Nephron progenitor cell (in vitro differentiated cells): ENCODE results near the gene MATCAP1.

ENCODE experiments used
- DNase-seq: peaks from one replicate; pipeline ENCODE4 v3.0.0; 2021
- H3K27ac Mint-ChIP-seq: 2 replicates; pipeline ENCODE4 v1.8.0; 2021; ENCODE audit warnings: mild to moderate bottlenecking, moderate library complexity, mixed read lengths
- H3K27me3 Mint-ChIP-seq: 2 replicates; pipeline ENCODE4 v1.8.0; 2021; ENCODE audit warnings: mild to moderate bottlenecking, low read depth, mixed read lengths; ENCODE audit not compliant: poor library complexity
- H3K36me3 Mint-ChIP-seq: 2 replicates; pipeline ENCODE4 v1.8.0; 2021; ENCODE audit warnings: low read depth, mixed read lengths
- H3K4me1 Mint-ChIP-seq: 2 replicates; pipeline ENCODE4 v1.8.0; 2021; ENCODE audit warnings: mixed read lengths
- H3K4me3 Mint-ChIP-seq: 2 replicates; pipeline ENCODE4 v1.8.0; 2021; ENCODE audit warnings: mild to moderate bottlenecking, moderate library complexity, mixed read lengths
- H3K9me3 Mint-ChIP-seq: 2 replicates; pipeline ENCODE4 v1.8.0; 2021; ENCODE audit warnings: mild to moderate bottlenecking, moderate library complexity, mixed read lengths
- CTCF ChIP-seq: fragments of 200-600 bp; sonication (generic); IDR thresholded peaks from 2 replicates; pipeline ENCODE4 v1.5.0; 2021; ENCODE audit warnings: antibody characterized with exemption

Gene MATCAP1

GRCh38 chr16:67183627-67184452, at the start of gene MATCAP1:
Gene MATCAP1 (minus strand): TSS chr16:67183963. CDS start chr16:67180610, 3,353 bp downstream.
- Mint-ChIP-seq H3K9me3 (peaks cover 3% of the 10 kb centered on the region), H3K4me3 (peak within 1 kb of the TSS; percentile 28), H3K27me3 (peaks cover 46% of the 10 kb centered on the region)

GRCh38 chr16:67230809-67231660, 47.3 kb upstream of the MATCAP1 start:
- no peak for DNase-seq
- Mint-ChIP-seq H3K4me1 (peaks cover 23% of the 10 kb centered on the region), H3K36me3 (peaks cover 29% of the 10 kb centered on the region), H3K27ac (no peak overlapping the region), H3K9me3 (no peaks in the 10 kb centered on the region), H3K27me3 (no peaks in the 10 kb centered on the region), H3K4me3 (no peak overlapping the region)
- no peak for TF ChIP-seq CTCF

More at GRCh38 chr16:67183627-67184452, at the start of gene MATCAP1:
- peak; percentile 96 for DNase-seq
- Mint-ChIP-seq H3K36me3 (no peaks in the 10 kb centered on the region), H3K27ac (no peak within 1 kb of the TSS), H3K4me1 (peaks cover 11% of the 10 kb centered on the region)
- no peak for TF ChIP-seq CTCF

GRCh38 chr16:67229906-67230808, 46.4 kb upstream of the MATCAP1 start:
- H3K36me3 Mint-ChIP-seq: peaks cover 27% of the 10 kb centered on the region
- no peak for DNase-seq
- H3K27me3 Mint-ChIP-seq: peaks cover 4% of the 10 kb centered on the region
- no peak overlapping the region for H3K27ac Mint-ChIP-seq
- H3K4me1 Mint-ChIP-seq: peaks cover 28% of the 10 kb centered on the region
- no peak overlapping the region for H3K4me3 Mint-ChIP-seq
- H3K9me3 Mint-ChIP-seq: no peaks in the 10 kb centered on the region
- TF ChIP-seq CTCF: no peak

- Mint-ChIP-seq H3K27me3 (peaks cover 14% of the 10 kb centered on the region), H3K36me3 (peaks cover 27% of the 10 kb centered on the region), H3K4me3 (peak overlapping the region; percentile 100), H3K9me3 (no peaks in the 10 kb centered on the region), H3K4me1 (peaks cover 28% of the 10 kb centered on the region), H3K27ac (no peak overlapping the region)
- DNase-seq: no peak
- TF ChIP-seq CTCF: no peak
These were observed 45.1 kb upstream of the MATCAP1 start for GRCh38 chr16:67228905-67229304.

GRCh38 chr16:67228034-67228785, 44.4 kb upstream of the MATCAP1 start:
- Mint-ChIP-seq H3K27ac (peak overlapping the region; percentile 14), H3K36me3 (peaks cover 23% of the 10 kb centered on the region), H3K9me3 (no peaks in the 10 kb centered on the region), H3K4me3 (peak overlapping the region; percentile 100), H3K4me1 (peaks cover 28% of the 10 kb centered on the region), H3K27me3 (peaks cover 14% of the 10 kb centered on the region)
- TF ChIP-seq CTCF: no peak
- no peak for DNase-seq
